ENCODE measurements around the gene NCBP2. TPM values are rescaled to one million over a fixed set of nuclear protein-coding genes. Genes with fewer than 3 reads are reported as not detected.

Gene NCBP2
- total and polyA plus RNA-seq, 2 experiments from 2014 or later, result 78.4 to 98.9 TPM

- Histone ChIP-seq H3K4me1 (ENCODE audit: insufficient read depth) (no peaks in the 10 kb centered on the region), H3K27me3 (ENCODE audit: insufficient read depth) (no peaks in the 10 kb centered on the region), H3K36me3 (ENCODE audit: insufficient read depth) (no peaks in the 10 kb centered on the region), H3K4me2 (no peak overlapping the region), H3K27ac (ENCODE audit: low read depth) (no peak overlapping the region), H3K4me3 (no peak overlapping the region), H2AFZ (no peak overlapping the region), H3K79me2 (replicated peaks; ENCODE audit: insufficient read depth) (no peaks in the 10 kb centered on the region), H3F3A (replicated peaks; ENCODE audit: low read depth) (no peaks in the 10 kb centered on the region), H4K20me1 (replicated peaks; ENCODE audit: insufficient read depth) (no peaks in the 10 kb centered on the region), H3K9me2 (ENCODE audit: insufficient read depth) (no peaks in the 10 kb centered on the region)
- peaks cover 9% of the 10 kb centered on the region for H3K27me3 Mint-ChIP-seq (ENCODE audit: insufficient read depth, low read depth, poor library complexity)
- no peak overlapping the region for H3K4me3 Mint-ChIP-seq
- no peak for DNase-seq (ENCODE audit: low spot score)
- H3K9me3 Mint-ChIP-seq, result peaks cover 13% of the 10 kb centered on the region
- no peak overlapping the region for H3K27ac Mint-ChIP-seq
- H3K36me3 Mint-ChIP-seq (ENCODE audit: low read depth), result peaks cover 5% of the 10 kb centered on the region; the same call in 2 of the 3 replicates
- TF ChIP-seq NANOG (IDR thresholded peaks at IDR 0.05; ENCODE audit: borderline replicate concordance) (no peak), ZNF114 (CRISPR knock-in tag; IDR thresholded peaks at IDR 0.05) (no peak), ZNF462 (CRISPR knock-in tag; IDR thresholded peaks at IDR 0.05) (no peak), CTCF (conservative IDR thresholded peaks at IDR 0.05; ENCODE audit: low read depth in 2 of 2) (no peak), ETS1 (IDR thresholded peaks at IDR 0.05) (no peak), POLR2AphosphoS5 (IDR thresholded peaks at IDR 0.05; ENCODE audit: low read depth) (no peak), EZH2phosphoT487 (IDR thresholded peaks at IDR 0.05; ENCODE audit: unreplicated experiment) (no peak), EZH2 (IDR thresholded peaks at IDR 0.05; ENCODE audit: low read depth, unreplicated experiment) (no peak), REST (IDR thresholded peaks at IDR 0.05; ENCODE audit: unreplicated experiment) (no peak), JUNB (IDR thresholded peaks at IDR 0.05; ENCODE audit: unreplicated experiment) (no peak), STAT1 (IDR thresholded peaks at IDR 0.05; ENCODE audit: unreplicated experiment) (no peak), ZNF331 (CRISPR knock-in tag; IDR thresholded peaks at IDR 0.05; ENCODE audit: low read depth) (no peak), CREB1 (CRISPR knock-in tag; IDR thresholded peaks at IDR 0.05; ENCODE audit: low read depth) (no peak)
- no peak for ATAC-seq
- peaks cover 3% of the 10 kb centered on the region; the same call in 1 of the 3 replicates for H3K4me1 Mint-ChIP-seq
These were observed 40.9 kb upstream of the NCBP2 start for GRCh38 chr3:196983186-196983585.

All from GM23338 (cell line).